IPS-NIHi7 (cell line): ENCODE results near the gene CCR5AS.
A peak's percentile ranks its signal among the peaks of the same experiment; 100 is the strongest.

Source experiments
- DNase-seq: peaks from one replicate; pipeline ENCODE4 v3.0.0; 2012; ENCODE audit warnings: mixed read lengths; ENCODE audit errors: extremely low spot score

The CCR5AS gene

GRCh38 chr3:46380471-46381221 lies 26.2 kb downstream of the CCR5AS start:
- DNase-seq, result no peak

DNA sequence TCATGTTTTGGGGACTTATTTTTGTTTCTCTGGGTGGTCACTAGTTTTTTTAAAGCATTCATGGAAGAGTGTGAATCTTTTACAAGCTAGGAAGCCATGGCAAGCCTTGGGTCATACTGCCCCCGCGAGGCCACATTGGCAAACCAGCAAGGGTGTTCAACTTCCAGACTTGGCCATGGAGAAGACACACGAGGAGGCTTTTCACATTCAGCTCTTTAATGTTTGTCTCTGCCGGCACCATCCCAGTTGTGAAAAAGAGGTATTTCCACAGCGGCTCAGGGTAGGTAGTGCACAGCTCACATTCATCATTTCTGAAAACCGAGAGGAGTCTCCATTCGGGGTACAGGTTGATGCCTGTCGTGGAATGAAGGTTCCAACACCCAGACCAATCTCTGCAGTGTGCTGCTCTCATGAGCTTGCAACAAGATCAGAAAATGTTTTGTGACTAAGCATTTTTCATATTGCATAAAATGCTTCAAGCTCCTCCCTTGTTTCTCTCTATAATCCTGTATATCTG lies 28.4 kb downstream of the CCR5AS start:
- peak; percentile 79 for DNase-seq

GRCh38 chr3:46375814-46376213 lies 31.1 kb downstream of the CCR5AS start:
- no peak for DNase-seq

DNA sequence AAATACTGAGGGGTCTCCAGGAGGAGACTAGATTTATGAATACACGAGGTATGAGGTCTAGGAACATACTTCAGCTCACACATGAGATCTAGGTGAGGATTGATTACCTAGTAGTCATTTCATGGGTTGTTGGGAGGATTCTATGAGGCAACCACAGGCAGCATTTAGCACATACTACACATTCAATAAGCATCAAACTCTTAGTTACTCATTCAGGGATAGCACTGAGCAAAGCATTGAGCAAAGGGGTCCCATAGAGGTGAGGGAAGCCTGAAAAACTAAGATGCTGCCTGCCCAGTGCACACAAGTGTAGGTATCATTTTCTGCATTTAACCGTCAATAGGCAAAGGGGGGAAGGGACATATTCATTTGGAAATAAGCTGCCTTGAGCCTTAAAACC lies 31.6 kb downstream of the CCR5AS start:
- DNase-seq, result no peak

DNA sequence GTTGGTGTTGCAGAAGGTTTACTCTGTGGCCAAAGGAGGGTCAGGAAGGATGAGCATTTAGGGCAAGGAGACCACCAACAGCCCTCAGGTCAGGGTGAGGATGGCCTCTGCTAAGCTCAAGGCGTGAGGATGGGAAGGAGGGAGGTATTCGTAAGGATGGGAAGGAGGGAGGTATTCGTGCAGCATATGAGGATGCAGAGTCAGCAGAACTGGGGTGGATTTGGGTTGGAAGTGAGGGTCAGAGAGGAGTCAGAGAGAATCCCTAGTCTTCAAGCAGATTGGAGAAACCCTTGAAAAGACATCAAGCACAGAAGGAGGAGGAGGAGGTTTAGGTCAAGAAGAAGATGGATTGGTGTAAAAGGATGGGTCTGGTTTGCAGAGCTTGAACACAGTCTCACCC lies 32.1 kb downstream of the CCR5AS start:
- DNase-seq, result no peak

DNA sequence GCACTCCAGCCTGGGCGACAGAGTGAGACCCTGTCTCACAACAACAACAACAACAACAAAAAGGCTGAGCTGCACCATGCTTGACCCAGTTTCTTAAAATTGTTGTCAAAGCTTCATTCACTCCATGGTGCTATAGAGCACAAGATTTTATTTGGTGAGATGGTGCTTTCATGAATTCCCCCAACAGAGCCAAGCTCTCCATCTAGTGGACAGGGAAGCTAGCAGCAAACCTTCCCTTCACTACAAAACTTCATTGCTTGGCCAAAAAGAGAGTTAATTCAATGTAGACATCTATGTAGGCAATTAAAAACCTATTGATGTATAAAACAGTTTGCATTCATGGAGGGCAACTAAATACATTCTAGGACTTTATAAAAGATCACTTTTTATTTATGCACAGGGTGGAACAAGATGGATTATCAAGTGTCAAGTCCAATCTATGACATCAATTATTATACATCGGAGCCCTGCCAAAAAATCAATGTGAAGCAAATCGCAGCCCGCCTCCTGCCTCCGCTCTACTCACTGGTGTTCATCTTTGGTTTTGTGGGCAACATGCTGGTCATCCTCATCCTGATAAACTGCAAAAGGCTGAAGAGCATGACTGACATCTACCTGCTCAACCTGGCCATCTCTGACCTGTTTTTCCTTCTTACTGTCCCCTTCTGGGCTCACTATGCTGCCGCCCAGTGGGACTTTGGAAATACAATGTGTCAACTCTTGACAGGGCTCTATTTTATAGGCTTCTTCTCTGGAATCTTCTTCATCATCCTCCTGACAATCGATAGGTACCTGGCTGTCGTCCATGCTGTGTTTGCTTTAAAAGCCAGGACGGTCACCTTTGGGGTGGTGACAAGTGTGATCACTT lies 34.1 kb downstream of the CCR5AS start:
- peak; percentile 42 for DNase-seq

DNA sequence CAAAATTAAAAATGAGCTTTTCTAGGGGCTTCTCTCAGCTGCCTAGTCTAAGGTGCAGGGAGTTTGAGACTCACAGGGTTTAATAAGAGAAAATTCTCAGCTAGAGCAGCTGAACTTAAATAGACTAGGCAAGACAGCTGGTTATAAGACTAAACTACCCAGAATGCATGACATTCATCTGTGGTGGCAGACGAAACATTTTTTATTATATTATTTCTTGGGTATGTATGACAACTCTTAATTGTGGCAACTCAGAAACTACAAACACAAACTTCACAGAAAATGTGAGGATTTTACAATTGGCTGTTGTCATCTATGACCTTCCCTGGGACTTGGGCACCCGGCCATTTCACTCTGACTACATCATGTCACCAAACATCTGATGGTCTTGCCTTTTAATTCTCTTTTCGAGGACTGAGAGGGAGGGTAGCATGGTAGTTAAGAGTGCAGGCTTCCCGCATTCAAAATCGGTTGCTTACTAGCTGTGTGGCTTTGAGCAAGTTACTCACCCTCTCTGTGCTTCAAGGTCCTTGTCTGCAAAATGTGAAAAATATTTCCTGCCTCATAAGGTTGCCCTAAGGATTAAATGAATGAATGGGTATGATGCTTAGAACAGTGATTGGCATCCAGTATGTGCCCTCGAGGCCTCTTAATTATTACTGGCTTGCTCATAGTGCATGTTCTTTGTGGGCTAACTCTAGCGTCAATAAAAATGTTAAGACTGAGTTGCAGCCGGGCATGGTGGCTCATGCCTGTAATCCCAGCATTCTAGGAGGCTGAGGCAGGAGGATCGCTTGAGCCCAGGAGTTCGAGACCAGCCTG lies 35.1 kb downstream of the CCR5AS start:
- no peak for DNase-seq

GRCh38 chr3:46370839-46371518 lies 35.9 kb downstream of the CCR5AS start, which contains the start of gene CCR5:
TSS of gene CCR5 (plus strand) at chr3:46370946. CDS start at chr3:46372903, 1,957 bp downstream.
- DNase-seq, result no peak

DNA sequence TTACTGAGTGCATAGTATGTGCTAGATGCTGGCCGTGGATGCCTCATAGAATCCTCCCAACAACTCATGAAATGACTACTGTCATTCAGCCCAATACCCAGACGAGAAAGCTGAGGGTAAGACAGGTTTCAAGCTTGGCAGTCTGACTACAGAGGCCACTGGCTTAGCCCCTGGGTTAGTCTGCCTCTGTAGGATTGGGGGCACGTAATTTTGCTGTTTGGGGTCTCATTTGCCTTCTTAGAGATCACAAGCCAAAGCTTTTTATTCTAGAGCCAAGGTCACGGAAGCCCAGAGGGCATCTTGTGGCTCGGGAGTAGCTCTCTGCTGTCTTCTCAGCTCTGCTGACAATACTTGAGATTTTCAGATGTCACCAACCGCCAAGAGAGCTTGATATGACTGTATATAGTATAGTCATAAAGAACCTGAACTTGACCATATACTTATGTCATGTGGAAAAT lies 37.2 kb downstream of the CCR5AS start:
- DNase-seq, result no peak

DNA sequence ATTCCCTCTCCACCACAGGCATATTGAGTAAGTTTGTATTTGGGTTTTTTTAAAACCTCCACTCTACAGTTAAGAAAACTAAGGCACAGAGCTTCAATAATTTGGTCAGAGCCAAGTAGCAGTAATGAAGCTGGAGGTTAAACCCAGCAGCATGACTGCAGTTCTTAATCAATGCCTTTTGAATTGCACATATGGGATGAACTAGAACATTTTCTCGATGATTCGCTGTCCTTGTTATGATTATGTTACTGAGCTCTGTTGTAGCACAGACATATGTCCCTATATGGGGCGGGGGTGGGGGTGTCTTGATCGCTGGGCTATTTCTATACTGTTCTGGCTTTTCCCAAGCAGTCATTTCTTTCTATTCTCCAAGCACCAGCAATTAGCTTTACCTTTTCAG lies 37.7 kb downstream of the CCR5AS start:
- DNase-seq, result no peak

- peak; percentile 82 for DNase-seq
These were observed 38.3 kb downstream of the CCR5AS start for GRCh38 chr3:46368569-46368968.

GRCh38 chr3:46367811-46368210 lies 39.1 kb downstream of the CCR5AS start:
- no peak for DNase-seq

- DNase-seq, result no peak
These were observed 40.9 kb downstream of the CCR5AS start for GRCh38 chr3:46365737-46366524.

- no peak for DNase-seq
These were observed 41.8 kb downstream of the CCR5AS start for GRCh38 chr3:46365041-46365440.

GRCh38 chr3:46361408-46362283 lies 45.2 kb downstream of the CCR5AS start:
- no peak for DNase-seq

DNA sequence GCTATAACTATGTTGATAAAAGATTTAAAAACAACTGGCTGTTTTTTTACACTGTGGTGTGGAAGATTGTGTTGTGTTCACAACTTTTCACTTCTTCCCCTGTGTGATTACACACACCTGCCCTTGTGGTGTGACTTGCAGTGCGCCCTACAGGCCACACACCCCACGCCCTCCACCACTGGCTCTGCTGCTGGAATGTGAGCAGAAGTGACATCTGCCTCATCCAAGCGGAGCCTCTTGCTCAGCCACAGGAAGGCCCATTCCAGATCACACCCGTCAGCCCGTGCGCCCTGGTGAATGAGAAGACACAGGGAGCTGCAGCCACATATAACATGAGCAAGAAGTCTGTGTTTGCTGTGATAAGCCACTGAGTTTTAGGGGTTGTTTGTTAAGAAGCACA lies 46.0 kb downstream of the CCR5AS start:
- no peak for DNase-seq

GRCh38 chr3:46359733-46360493 lies 47.0 kb downstream of the CCR5AS start:
- no peak for DNase-seq

- no peak for DNase-seq
These were observed 48.4 kb downstream of the CCR5AS start for GRCh38 chr3:46358466-46358865.

DNA sequence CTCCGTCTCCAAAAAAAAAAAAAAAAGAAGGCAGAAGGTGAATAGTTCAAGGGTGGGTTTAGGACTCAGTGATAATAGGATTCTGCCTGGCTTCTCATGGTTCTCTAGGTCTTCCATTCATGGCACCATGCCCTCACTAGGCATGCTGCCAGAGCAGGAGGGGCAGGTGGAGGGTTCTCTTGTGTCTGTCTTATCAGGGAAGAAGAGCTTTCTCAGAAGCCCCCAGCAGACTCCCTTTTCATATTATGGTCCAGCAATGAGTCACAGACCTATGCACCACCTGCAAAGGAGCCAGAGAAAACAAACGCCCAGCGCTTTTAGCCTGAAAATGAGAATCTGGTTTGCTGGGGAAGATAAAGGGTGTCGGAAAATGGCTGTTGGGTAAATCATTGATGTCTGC lies 50.0 kb downstream of the CCR5AS start:
- no peak for DNase-seq
